HEK293 (cell line): Measurements from ENCODE around the gene AKAP8L.
A peak's percentile ranks its signal among the peaks of the same experiment; 100 is the strongest.

Source experiments
- CTCF ChIA-PET: fragments of 350-600 bp; formaldehyde crosslinking; extraction: SDS; loops from one replicate; lab custom pipeline; 2021; ENCODE audit warnings: antibody characterized with exemption; lab: Yijun Ruan, JAX
- POLR2A ChIA-PET: fragments of 300-600 bp; formaldehyde crosslinking; extraction: SDS; loops from one replicate; lab custom pipeline; 2020; ENCODE audit warnings: antibody characterized with exemption, inconsistent platforms; lab: Yijun Ruan, JAX
- H3K27ac ChIP-seq: fragments of 200-500 bp; sonication (Bioruptor generic); 2 replicates; pipeline ENCODE4 v1.5.1; 2014; ENCODE audit warnings: low read depth, low read length, control low read depth, inconsistent platforms; ENCODE audit errors: extremely low read depth
- H3K36me3 ChIP-seq, 2 experiments: fragments of 200-500 bp in 1 of 2; sonication (Bioruptor generic) in 1 of 2; 1 replicate in 1 of 2; 2 replicates in 1 of 2; pipeline ENCODE4 v1.5.1; 2014 to 2017; ENCODE audit warnings: inconsistent platforms in 2 of 2, low read length in 2 of 2; ENCODE audit not compliant: control insufficient read depth in 2 of 2, insufficient read depth in 1 of 2
- H3K4me1 ChIP-seq: fragments of 200-500 bp; sonication (Bioruptor generic); 2 replicates; pipeline ENCODE4 v1.5.1; 2014; ENCODE audit warnings: mild to moderate bottlenecking, low read length, inconsistent platforms; ENCODE audit not compliant: control insufficient read depth, insufficient read depth
- H3K4me3 ChIP-seq: 2 replicates; pipeline ENCODE4 v1.5.1; 2011; ENCODE audit warnings: low read depth, mild to moderate bottlenecking, control low read depth, low read length, moderate library complexity
- H3K9me3 ChIP-seq: fragments of 200-500 bp; sonication (Bioruptor generic); 2 replicates; pipeline ENCODE4 v1.5.1; 2014; ENCODE audit warnings: low read depth, low read length, inconsistent platforms; ENCODE audit not compliant: control insufficient read depth, insufficient read depth
- GLIS2 ChIP-seq: fragments of 450-650 bp; formaldehyde crosslinking; IDR thresholded peaks from 2 replicates; pipeline ENCODE4 v1.5.1; 2016; ENCODE audit warnings: missing biosample characterization, missing genetic modification characterization
- ZBTB17 ChIP-seq: fragments of 450-650 bp; formaldehyde crosslinking; IDR thresholded peaks from 2 replicates; pipeline ENCODE4 v1.5.1; 2016; ENCODE audit warnings: missing biosample characterization, missing genetic modification characterization
- ZNF324 ChIP-seq: fragments of 450-650 bp; formaldehyde crosslinking; IDR thresholded peaks from 2 replicates; pipeline ENCODE4 v1.5.1; 2016; ENCODE audit warnings: missing biosample characterization, missing genetic modification characterization
- ZNF394 ChIP-seq: fragments of 450-650 bp; formaldehyde crosslinking; IDR thresholded peaks from 2 replicates; pipeline ENCODE4 v1.5.1; 2016; ENCODE audit warnings: missing biosample characterization, missing genetic modification characterization, mild to moderate bottlenecking, moderate library complexity, borderline replicate concordance
- ZNF571 ChIP-seq: fragments of 450-650 bp; formaldehyde crosslinking; IDR thresholded peaks from 2 replicates; pipeline ENCODE4 v1.5.0; 2017; ENCODE audit warnings: missing biosample characterization, missing genetic modification characterization
- ZNF701 ChIP-seq: fragments of 450-650 bp; formaldehyde crosslinking; IDR thresholded peaks from 2 replicates; pipeline ENCODE4 v1.5.1; 2016; ENCODE audit warnings: missing biosample characterization, missing genetic modification characterization
- ZNF76 ChIP-seq: fragments of 450-650 bp; formaldehyde crosslinking; IDR thresholded peaks from 2 replicates; pipeline ENCODE4; 2016; ENCODE audit warnings: low read depth, missing biosample characterization, missing genetic modification characterization, borderline replicate concordance
- ZNF785 ChIP-seq: fragments of 450-650 bp; formaldehyde crosslinking; IDR thresholded peaks from 2 replicates; pipeline ENCODE4 v1.5.1; 2016; ENCODE audit warnings: missing biosample characterization, missing genetic modification characterization
- TF ChIP-seq, protein P1 (sequence below): fragments of 450-650 bp; formaldehyde crosslinking; optimal IDR thresholded peaks from 2 replicates; pipeline ENCODE3; 2016; ENCODE audit warnings: missing biosample characterization, mild to moderate bottlenecking, missing genetic modification characterization
- TF ChIP-seq, protein P2 (sequence below): fragments of 450-650 bp; formaldehyde crosslinking; IDR thresholded peaks from 2 replicates; pipeline ENCODE4 v1.5.1; 2016; ENCODE audit warnings: missing biosample characterization, missing genetic modification characterization
- TF ChIP-seq, protein P3 (sequence below): fragments of 450-650 bp; formaldehyde crosslinking; conservative IDR thresholded peaks from 2 replicates; pipeline ENCODE4 v1.5.1; 2016; ENCODE audit warnings: low read depth, missing biosample characterization, missing genetic modification characterization
- TF ChIP-seq, protein P4 (sequence below): fragments of 450-650 bp; formaldehyde crosslinking; IDR thresholded peaks from 2 replicates; pipeline ENCODE4 v1.5.1; 2016; ENCODE audit warnings: missing biosample characterization, missing genetic modification characterization
- TF ChIP-seq, protein P5 (sequence below): fragments of 450-650 bp; IDR thresholded peaks from 2 replicates; pipeline ENCODE4 v1.5.1; 2018; ENCODE audit warnings: missing biosample characterization, missing genetic modification characterization
- TF ChIP-seq, protein P6 (sequence below): fragments of 450-650 bp; formaldehyde crosslinking; IDR thresholded peaks from 2 replicates; pipeline ENCODE4 v1.5.1; 2016; ENCODE audit warnings: missing biosample characterization, missing genetic modification characterization
- TF ChIP-seq, protein P7 (sequence below): fragments of 450-650 bp; formaldehyde crosslinking; IDR thresholded peaks from 2 replicates; pipeline ENCODE4 v1.5.1; 2016; ENCODE audit warnings: missing biosample characterization, missing genetic modification characterization

Gene AKAP8L

DNA sequence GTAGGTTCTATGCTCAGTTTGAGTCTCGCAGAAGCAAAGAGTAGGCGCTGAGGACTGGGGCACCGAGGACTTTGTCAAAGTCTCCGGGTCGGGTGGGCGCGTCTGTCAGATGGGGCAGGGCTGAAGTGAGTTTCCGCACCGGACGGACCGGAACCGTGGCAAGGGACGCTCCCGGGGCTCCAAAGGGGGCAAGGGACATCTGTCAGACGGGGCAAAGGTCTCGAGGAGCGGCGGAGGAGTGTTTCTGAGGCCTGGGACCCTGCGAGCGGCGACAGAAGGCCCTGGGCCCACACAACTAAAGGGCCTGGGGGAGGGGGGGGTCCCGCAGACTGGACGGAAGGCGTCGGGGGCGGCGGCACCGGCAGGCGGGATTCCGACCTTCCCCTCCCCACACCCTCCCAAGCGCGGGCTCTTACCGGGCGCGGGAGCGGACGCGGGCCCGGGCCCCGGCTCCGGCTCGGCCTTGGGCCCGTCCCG lies 13.3 kb upstream of the AKAP8L start (continued):
- TF ChIP-seq, protein P1, sequence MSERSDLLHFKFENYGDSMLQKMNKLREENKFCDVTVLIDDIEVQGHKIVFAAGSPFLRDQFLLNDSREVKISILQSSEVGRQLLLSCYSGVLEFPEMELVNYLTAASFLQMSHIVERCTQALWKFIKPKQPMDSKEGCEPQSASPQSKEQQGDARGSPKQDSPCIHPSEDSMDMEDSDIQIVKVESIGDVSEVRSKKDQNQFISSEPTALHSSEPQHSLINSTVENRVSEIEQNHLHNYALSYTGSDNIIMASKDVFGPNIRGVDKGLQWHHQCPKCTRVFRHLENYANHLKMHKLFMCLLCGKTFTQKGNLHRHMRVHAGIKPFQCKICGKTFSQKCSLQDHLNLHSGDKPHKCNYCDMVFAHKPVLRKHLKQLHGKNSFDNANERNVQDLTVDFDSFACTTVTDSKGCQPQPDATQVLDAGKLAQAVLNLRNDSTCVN (tag by site-specific recombination) = peak; percentile 50

DNA sequence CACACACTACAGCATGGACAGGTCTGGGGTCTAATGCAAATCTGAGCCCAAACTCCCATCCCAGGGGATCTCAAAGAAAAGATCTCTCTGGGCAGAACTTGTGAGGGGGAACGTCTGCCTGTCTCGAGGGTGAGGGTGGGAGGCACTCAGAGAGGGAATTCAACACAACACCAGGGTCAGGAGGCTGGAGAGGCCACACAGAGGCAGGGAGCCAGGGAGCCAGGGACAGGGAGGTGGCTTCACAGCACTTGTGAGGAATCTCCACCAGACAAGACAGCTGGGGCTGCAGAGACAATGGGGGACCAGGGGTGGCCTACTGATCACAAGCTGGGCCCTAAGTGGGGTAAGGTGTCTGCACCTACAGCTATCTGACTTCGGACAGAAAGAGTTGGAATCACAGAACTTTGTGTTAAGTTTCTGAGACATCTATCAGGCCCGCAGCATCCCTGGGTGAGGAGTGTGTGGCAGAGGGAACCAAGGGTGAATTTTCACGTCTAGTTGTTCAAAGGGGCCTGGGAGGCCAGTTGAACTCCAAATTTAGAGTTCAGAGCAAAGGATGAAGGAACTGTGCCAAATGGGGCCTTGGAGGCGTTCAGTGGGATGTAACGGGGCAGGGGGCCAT lies 12.7 kb upstream of the AKAP8L start:
- Histone ChIP-seq H3K9me3 (no peaks in the 10 kb centered on the region), H3K27ac (peak overlapping the region; percentile 68), H3K4me1 (peaks cover 7% of the 10 kb centered on the region), H3K36me3 (peaks cover 0 to 41% of the 10 kb centered on the region in 2 experiments; a peak in 1 of 3 replicates), H3K4me3 (peak overlapping the region; percentile 95)
- POLR2A ChIA-PET = interaction anchor here (0.7 to 3.9 kb wide), 2 partner anchors 12 to 21 kb away, joined by 3 to 26 read pairs; partner anchors contain the start of gene AKAP8L
- CTCF ChIA-PET = interaction anchor here (1.6 kb wide), 1 partner anchor 12 kb away, joined by 13 read pairs; the partner anchor contains the start of gene AKAP8L
- TF ChIP-seq, protein P2, sequence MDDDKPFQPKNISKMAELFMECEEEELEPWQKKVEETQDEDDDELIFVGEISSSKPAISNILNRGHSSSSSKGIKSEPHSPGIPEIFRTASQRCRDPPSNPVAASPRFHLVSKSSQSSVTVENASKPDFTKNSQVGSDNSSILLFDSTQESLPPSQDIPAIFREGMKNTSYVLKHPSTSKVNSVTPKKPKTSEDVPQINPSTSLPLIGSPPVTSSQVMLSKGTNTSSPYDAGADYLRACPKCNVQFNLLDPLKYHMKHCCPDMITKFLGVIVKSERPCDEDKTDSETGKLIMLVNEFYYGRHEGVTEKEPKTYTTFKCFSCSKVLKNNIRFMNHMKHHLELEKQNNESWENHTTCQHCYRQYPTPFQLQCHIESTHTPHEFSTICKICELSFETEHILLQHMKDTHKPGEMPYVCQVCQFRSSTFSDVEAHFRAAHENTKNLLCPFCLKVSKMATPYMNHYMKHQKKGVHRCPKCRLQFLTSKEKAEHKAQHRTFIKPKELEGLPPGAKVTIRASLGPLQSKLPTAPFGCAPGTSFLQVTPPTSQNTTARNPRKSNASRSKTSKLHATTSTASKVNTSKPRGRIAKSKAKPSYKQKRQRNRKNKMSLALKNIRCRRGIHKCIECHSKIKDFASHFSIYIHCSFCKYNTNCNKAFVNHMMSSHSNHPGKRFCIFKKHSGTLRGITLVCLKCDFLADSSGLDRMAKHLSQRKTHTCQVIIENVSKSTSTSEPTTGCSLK (tag by site-specific recombination) = no peak
- TF ChIP-seq ZNF701 (tag by site-specific recombination) (no peak), ZNF324 (tag by site-specific recombination) (no peak), ZNF76 (tag by site-specific recombination) (no peak; the same call in none of the 2 replicates), ZBTB17 (no peak), ZNF785 (tag by site-specific recombination) (no peak), GLIS2 (no peak), ZNF571 (tag by site-specific recombination) (no peak), ZNF394 (no peak)
- TF ChIP-seq, protein P3, sequence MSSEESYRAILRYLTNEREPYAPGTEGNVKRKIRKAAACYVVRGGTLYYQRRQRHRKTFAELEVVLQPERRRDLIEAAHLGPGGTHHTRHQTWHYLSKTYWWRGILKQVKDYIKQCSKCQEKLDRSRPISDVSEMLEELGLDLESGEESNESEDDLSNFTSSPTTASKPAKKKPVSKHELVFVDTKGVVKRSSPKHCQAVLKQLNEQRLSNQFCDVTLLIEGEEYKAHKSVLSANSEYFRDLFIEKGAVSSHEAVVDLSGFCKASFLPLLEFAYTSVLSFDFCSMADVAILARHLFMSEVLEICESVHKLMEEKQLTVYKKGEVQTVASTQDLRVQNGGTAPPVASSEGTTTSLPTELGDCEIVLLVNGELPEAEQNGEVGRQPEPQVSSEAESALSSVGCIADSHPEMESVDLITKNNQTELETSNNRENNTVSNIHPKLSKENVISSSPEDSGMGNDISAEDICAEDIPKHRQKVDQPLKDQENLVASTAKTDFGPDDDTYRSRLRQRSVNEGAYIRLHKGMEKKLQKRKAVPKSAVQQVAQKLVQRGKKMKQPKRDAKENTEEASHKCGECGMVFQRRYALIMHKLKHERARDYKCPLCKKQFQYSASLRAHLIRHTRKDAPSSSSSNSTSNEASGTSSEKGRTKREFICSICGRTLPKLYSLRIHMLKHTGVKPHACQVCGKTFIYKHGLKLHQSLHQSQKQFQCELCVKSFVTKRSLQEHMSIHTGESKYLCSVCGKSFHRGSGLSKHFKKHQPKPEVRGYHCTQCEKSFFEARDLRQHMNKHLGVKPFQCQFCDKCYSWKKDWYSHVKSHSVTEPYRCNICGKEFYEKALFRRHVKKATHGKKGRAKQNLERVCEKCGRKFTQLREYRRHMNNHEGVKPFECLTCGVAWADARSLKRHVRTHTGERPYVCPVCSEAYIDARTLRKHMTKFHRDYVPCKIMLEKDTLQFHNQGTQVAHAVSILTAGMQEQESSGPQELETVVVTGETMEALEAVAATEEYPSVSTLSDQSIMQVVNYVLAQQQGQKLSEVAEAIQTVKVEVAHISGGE (tag by site-specific recombination) = no peak
- TF ChIP-seq, protein P4, sequence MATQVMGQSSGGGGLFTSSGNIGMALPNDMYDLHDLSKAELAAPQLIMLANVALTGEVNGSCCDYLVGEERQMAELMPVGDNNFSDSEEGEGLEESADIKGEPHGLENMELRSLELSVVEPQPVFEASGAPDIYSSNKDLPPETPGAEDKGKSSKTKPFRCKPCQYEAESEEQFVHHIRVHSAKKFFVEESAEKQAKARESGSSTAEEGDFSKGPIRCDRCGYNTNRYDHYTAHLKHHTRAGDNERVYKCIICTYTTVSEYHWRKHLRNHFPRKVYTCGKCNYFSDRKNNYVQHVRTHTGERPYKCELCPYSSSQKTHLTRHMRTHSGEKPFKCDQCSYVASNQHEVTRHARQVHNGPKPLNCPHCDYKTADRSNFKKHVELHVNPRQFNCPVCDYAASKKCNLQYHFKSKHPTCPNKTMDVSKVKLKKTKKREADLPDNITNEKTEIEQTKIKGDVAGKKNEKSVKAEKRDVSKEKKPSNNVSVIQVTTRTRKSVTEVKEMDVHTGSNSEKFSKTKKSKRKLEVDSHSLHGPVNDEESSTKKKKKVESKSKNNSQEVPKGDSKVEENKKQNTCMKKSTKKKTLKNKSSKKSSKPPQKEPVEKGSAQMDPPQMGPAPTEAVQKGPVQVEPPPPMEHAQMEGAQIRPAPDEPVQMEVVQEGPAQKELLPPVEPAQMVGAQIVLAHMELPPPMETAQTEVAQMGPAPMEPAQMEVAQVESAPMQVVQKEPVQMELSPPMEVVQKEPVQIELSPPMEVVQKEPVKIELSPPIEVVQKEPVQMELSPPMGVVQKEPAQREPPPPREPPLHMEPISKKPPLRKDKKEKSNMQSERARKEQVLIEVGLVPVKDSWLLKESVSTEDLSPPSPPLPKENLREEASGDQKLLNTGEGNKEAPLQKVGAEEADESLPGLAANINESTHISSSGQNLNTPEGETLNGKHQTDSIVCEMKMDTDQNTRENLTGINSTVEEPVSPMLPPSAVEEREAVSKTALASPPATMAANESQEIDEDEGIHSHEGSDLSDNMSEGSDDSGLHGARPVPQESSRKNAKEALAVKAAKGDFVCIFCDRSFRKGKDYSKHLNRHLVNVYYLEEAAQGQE (tag by site-specific recombination) = no peak
- TF ChIP-seq, protein P5, sequence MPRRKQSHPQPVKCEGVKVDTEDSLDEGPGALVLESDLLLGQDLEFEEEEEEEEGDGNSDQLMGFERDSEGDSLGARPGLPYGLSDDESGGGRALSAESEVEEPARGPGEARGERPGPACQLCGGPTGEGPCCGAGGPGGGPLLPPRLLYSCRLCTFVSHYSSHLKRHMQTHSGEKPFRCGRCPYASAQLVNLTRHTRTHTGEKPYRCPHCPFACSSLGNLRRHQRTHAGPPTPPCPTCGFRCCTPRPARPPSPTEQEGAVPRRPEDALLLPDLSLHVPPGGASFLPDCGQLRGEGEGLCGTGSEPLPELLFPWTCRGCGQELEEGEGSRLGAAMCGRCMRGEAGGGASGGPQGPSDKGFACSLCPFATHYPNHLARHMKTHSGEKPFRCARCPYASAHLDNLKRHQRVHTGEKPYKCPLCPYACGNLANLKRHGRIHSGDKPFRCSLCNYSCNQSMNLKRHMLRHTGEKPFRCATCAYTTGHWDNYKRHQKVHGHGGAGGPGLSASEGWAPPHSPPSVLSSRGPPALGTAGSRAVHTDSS = no peak
- TF ChIP-seq, protein P6, sequence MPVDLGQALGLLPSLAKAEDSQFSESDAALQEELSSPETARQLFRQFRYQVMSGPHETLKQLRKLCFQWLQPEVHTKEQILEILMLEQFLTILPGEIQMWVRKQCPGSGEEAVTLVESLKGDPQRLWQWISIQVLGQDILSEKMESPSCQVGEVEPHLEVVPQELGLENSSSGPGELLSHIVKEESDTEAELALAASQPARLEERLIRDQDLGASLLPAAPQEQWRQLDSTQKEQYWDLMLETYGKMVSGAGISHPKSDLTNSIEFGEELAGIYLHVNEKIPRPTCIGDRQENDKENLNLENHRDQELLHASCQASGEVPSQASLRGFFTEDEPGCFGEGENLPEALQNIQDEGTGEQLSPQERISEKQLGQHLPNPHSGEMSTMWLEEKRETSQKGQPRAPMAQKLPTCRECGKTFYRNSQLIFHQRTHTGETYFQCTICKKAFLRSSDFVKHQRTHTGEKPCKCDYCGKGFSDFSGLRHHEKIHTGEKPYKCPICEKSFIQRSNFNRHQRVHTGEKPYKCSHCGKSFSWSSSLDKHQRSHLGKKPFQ = no peak
- TF ChIP-seq, protein P7, sequence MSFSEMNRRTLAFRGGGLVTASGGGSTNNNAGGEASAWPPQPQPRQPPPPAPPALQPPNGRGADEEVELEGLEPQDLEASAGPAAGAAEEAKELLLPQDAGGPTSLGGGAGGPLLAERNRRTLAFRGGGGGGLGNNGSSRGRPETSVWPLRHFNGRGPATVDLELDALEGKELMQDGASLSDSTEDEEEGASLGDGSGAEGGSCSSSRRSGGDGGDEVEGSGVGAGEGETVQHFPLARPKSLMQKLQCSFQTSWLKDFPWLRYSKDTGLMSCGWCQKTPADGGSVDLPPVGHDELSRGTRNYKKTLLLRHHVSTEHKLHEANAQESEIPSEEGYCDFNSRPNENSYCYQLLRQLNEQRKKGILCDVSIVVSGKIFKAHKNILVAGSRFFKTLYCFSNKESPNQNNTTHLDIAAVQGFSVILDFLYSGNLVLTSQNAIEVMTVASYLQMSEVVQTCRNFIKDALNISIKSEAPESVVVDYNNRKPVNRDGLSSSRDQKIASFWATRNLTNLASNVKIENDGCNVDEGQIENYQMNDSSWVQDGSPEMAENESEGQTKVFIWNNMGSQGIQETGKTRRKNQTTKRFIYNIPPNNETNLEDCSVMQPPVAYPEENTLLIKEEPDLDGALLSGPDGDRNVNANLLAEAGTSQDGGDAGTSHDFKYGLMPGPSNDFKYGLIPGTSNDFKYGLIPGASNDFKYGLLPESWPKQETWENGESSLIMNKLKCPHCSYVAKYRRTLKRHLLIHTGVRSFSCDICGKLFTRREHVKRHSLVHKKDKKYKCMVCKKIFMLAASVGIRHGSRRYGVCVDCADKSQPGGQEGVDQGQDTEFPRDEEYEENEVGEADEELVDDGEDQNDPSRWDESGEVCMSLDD = no peak
